Kidney (tissue), 14 donors: ENCODE data around the gene BSN. TPM values are rescaled to one million over a fixed set of nuclear protein-coding genes. Genes with fewer than 3 reads are reported as not detected.

ENCODE experiments used
- DNase-seq, 5 donors: peaks; one replicate each; pipeline ENCODE4 v3.0.0-alpha.2; 2013 to 2020
- FAIRE-seq: peaks from 2 replicates; lab custom pipeline; 2012; peaks lifted over from hg19 to GRCh38; lab: Jason Lieb, UNC
- H3K27ac ChIP-seq, 2 donors: one replicate each; pipeline ENCODE4 v1.7.0; 2013; ENCODE audit warnings: low read depth in 2 of 2, low read length in 2 of 2, inconsistent platforms in 1 of 2
- H3K27me3 ChIP-seq: one replicate; pipeline ENCODE4 v1.7.1; 2013; ENCODE audit warnings: low read length, inconsistent platforms; ENCODE audit not compliant: control insufficient read depth, insufficient read depth
- H3K36me3 ChIP-seq, 3 donors: one replicate each; pipeline versions ENCODE4 v1.7.0 to v1.7.1; 2013; ENCODE audit warnings: low read length in 3 of 3, control low read depth in 1 of 3, inconsistent platforms in 1 of 3; ENCODE audit not compliant: insufficient read depth in 3 of 3, control insufficient read depth in 2 of 3
- H3K4me1 ChIP-seq, 3 donors: one replicate each; pipeline versions ENCODE4 v1.7.0 to v1.7.1; 2013; ENCODE audit warnings: low read length in 3 of 3, inconsistent platforms in 1 of 3, low read depth in 1 of 3; ENCODE audit not compliant: control insufficient read depth in 2 of 3, insufficient read depth in 2 of 3
- H3K4me3 ChIP-seq, 3 donors: one replicate each; pipeline versions ENCODE4 v1.7.0 to v1.8.1; 2013; ENCODE audit warnings: low read length in 3 of 3, control low read depth in 1 of 3, inconsistent platforms in 1 of 3
- H3K9ac ChIP-seq, 3 donors: one replicate each; pipeline versions ENCODE4 v1.7.0 to v1.7.1; 2013; ENCODE audit warnings: low read length in 3 of 3, control low read depth in 1 of 3, inconsistent platforms in 1 of 3
- H3K9me3 ChIP-seq, 3 donors: one replicate each; pipeline versions ENCODE4 v1.7.0 to v1.7.1; 2013; ENCODE audit warnings: low read length in 3 of 3, control low read depth in 1 of 3, inconsistent platforms in 1 of 3; ENCODE audit not compliant: control insufficient read depth in 2 of 3, insufficient read depth in 1 of 3
- intact Hi-C: fragments of 100-400 bp; cut with DNase I; formaldehyde crosslinking; loops from one replicate; pipeline ENCODE4 v1.11.1; 2022
- polyA plus RNA-seq: library from polyadenylated mRNA; stranded (reverse); fragments of 350-450 nt; fragmentation: Illumina TruSeq; extraction: RNeasy Lipid Tissue Mini Kit (QIAGEN cat#74804); gene quantifications from one replicate; pipeline ENCODE4 v1.2.3, GENCODE V29; 2014; ENCODE audit warnings: low read depth, low replicate concordance; ENCODE audit not compliant: insufficient read depth
- total RNA-seq: library from RNA; stranded (reverse); fragmentation: NEBNext Ultra II Directional; extraction: Animal tissue kit (Norgen Biotek cat#: 25700); gene quantifications from one replicate; pipeline ENCODE4 v1.2.1, GENCODE V29; 2021
- TF ChIP-seq, protein P1 (sequence below): IDR thresholded peaks from 3 replicates; pipeline ENCODE4 v1.5.1; 2012; ENCODE audit warnings: mild to moderate bottlenecking, moderate library complexity, borderline replicate concordance; ENCODE audit not compliant: insufficient read depth; ENCODE audit errors: extremely low read depth
- donor health status: control.
- donor health status: control.
- donor health status: control.
- donor health status: control.
- donor health status: control.
- donor health status: DM: yes; HTN: yes; CAD: no.
- donor health status: Normal renal cell carcinoma (clear cell type).

BSN gene
- total and polyA plus RNA-seq, 2 donors from 2014 or later, result 0.11 to 1.3 TPM

GRCh38 chr3:49646236-49646635, 92.0 kb downstream of the BSN start:
- TF ChIP-seq, protein P1, sequence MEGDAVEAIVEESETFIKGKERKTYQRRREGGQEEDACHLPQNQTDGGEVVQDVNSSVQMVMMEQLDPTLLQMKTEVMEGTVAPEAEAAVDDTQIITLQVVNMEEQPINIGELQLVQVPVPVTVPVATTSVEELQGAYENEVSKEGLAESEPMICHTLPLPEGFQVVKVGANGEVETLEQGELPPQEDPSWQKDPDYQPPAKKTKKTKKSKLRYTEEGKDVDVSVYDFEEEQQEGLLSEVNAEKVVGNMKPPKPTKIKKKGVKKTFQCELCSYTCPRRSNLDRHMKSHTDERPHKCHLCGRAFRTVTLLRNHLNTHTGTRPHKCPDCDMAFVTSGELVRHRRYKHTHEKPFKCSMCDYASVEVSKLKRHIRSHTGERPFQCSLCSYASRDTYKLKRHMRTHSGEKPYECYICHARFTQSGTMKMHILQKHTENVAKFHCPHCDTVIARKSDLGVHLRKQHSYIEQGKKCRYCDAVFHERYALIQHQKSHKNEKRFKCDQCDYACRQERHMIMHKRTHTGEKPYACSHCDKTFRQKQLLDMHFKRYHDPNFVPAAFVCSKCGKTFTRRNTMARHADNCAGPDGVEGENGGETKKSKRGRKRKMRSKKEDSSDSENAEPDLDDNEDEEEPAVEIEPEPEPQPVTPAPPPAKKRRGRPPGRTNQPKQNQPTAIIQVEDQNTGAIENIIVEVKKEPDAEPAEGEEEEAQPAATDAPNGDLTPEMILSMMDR, result no peak

DNA sequence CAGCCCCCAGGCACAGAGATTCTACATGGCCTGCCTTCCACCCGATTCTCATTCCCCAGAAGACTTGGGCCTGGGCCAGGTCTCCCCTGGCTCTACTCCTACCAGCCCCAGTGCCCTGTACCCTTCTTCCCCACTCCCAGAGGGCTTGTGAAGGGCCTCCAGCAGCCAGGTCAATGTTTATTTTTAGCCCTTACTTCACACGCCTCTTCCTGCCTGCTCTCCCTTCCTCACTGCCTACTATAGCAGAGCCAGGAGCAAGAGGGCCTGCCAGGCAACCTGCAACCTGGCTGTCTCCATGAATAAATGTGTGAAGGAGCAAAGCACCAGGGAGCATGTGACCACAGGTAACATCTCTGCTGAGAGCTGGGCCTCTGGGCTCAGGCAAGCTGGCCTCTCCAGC, 93.5 kb downstream of the BSN start:
- intact Hi-C loops, result no loop called here
- H3K27me3 ChIP-seq, result no peaks in the 10 kb centered on the region
- H3K9me3 ChIP-seq, result no peaks in the 10 kb centered on the region
- H3K27ac ChIP-seq, result no peak overlapping the region
- TF ChIP-seq, protein P1, result no peak
- H3K4me1 ChIP-seq, result peaks cover 0 to 5% (median 0%) of the 10 kb centered on the region in 3 donors
- no peak overlapping the region for H3K4me3 ChIP-seq
- no peaks in the 10 kb centered on the region for H3K36me3 ChIP-seq
- DNase-seq, result no peak
- no peak for FAIRE-seq
- H3K9ac ChIP-seq, result no peak overlapping the region

More at GRCh38 chr3:49646236-49646635, 92.0 kb downstream of the BSN start:
- H3K27ac ChIP-seq, result no peak overlapping the region
- peaks cover 0 to 5% (median 0%) of the 10 kb centered on the region in 3 donors for H3K4me1 ChIP-seq
- FAIRE-seq (no peak), DNase-seq (no peak)
- no peaks in the 10 kb centered on the region for H3K36me3 ChIP-seq
- no peaks in the 10 kb centered on the region for H3K9me3 ChIP-seq
- no peak overlapping the region for H3K9ac ChIP-seq
- intact Hi-C loops, result no loop called here
- no peak overlapping the region for H3K4me3 ChIP-seq
- no peaks in the 10 kb centered on the region for H3K27me3 ChIP-seq

GRCh38 chr3:49648354-49649019, 94.2 kb downstream of the BSN start:
- TF ChIP-seq, protein P1, result no peak
- FAIRE-seq, result no peak
- Histone ChIP-seq H3K9ac (no peak overlapping the region), H3K4me1 (peaks cover 0 to 5% (median 0%) of the 10 kb centered on the region in 3 donors), H3K36me3 (no peaks in the 10 kb centered on the region), H3K27ac (no peak overlapping the region), H3K4me3 (no peak overlapping the region), H3K9me3 (no peaks in the 10 kb centered on the region), H3K27me3 (no peaks in the 10 kb centered on the region)
- intact Hi-C loops, result no loop called here
- DNase-seq, result no peak
